Heart left ventricle (tissue), 16 donors: ENCODE results near the gene MOSPD3. TPM values are rescaled to one million over a fixed set of nuclear protein-coding genes. Genes with fewer than 3 reads are reported as not detected.

Source experiments
- ATAC-seq, 4 donors: fragments of 200-7000 bp; cut with Tn5 transposase; one replicate each; pipeline ENCODE4 v1.9.1; 2020 to 2022; ENCODE audit warnings: moderate library complexity in 4 of 4, mild to moderate bottlenecking in 3 of 4, moderate number of reproducible peaks in 1 of 4
- DNase-seq, 5 donors: peaks; one replicate each; pipeline ENCODE4 v3.0.0-alpha.2; 2020
- H3K27ac ChIP-seq, 12 donors: fragments of 200-600 bp; sonication (generic) in 4 of 12; one replicate each; pipeline versions ENCODE4 v1.5.0 to v1.8.0; 2016 to 2022; ENCODE audit warnings: mild to moderate bottlenecking in 2 of 12
- H3K27me3 ChIP-seq, 9 donors: fragments of 200-600 bp; sonication (generic) in 2 of 9; one replicate each; pipeline versions ENCODE4 v1.5.1 to v1.8.0; 2016 to 2022; ENCODE audit warnings: mild to moderate bottlenecking in 3 of 9
- H3K36me3 ChIP-seq, 9 donors: fragments of 200-600 bp; sonication (generic) in 2 of 9; one replicate each; pipeline versions ENCODE4 v1.5.0 to v1.8.0; 2018 to 2022; ENCODE audit warnings: mild to moderate bottlenecking in 2 of 9
- H3K4me1 ChIP-seq, 12 donors: fragments of 200-600 bp; sonication (generic) in 4 of 12; one replicate each; pipeline versions ENCODE4 v1.5.0 to v1.8.0; 2016 to 2022; ENCODE audit warnings: mild to moderate bottlenecking in 3 of 12
- H3K4me3 ChIP-seq, 12 donors: fragments of 200-600 bp; sonication (generic) in 4 of 12; one replicate each; pipeline versions ENCODE4 v1.5.0 to v1.8.0; 2017 to 2022; ENCODE audit warnings: mild to moderate bottlenecking in 9 of 12, moderate library complexity in 4 of 12
- H3K9me3 ChIP-seq, 12 donors: fragments of 200-600 bp; sonication (generic) in 4 of 12; one replicate each; pipeline versions ENCODE4 v1.5.0 to v1.8.0; 2016 to 2022; ENCODE audit warnings: mild to moderate bottlenecking in 1 of 12
- POLR2A ChIP-seq, 2 donors: fragments of 450-650 bp; IDR thresholded peaks; one replicate each; pipeline ENCODE4 v1.6.1; 2017; ENCODE audit warnings: antibody characterized with exemption in 2 of 2, mild to moderate bottlenecking in 2 of 2, moderate library complexity in 2 of 2
- WGBS, 4 donors: extraction: QIAGEN DNeasy Blood & Tissue Kit in 2 of 4; methylation state at CpG; one replicate each; pipeline versions ENCODE4 v1.1.5 to v1.1.7; 2013 to 2018; 5-methylcytosine and 5-hydroxymethylcytosine counted together
- intact Hi-C, 10 donors: fragments of 100-400 bp; cut with DNase I; formaldehyde crosslinking; loops; one replicate each; pipeline versions ENCODE4 v1.11.1 to v1.14.2; 2022
- polyA plus RNA-seq, 2 donors: library from polyadenylated mRNA; stranded (reverse); fragments of 200-250 nt; gene quantifications; one replicate each; pipeline ENCODE4 v1.2.3, GENCODE V29; 2013
- total RNA-seq, 9 donors: library from RNA; depleted of rRNA in 2 of 9; stranded (reverse); fragments of >200 nt in 2 of 9; fragmentation: NEBNext Ultra II Directional in 3 of 9; extraction: Animal tissue kit (Norgen Biotek cat#: 25700) in 3 of 9; gene quantifications; one replicate each; pipeline versions ENCODE4 v1.1.0 to v1.2.4, GENCODE V29; 2016 to 2023
- TF ChIP-seq, protein P1 (sequence below), 12 donors: fragments of 200-600 bp; sonication (generic) in 4 of 12; IDR thresholded peaks; one replicate each; pipeline versions ENCODE4 v1.5.0 to v1.8.0; 2018 to 2022; ENCODE audit warnings: antibody characterized with exemption in 12 of 12, mild to moderate bottlenecking in 5 of 12
- donor health status: ischemic (EF 13 %, LVEDD 7.1; RV severe dilation, severe dysfunction).
- donor health status: healthy with polysubstance abuse.
- donor health status: DM: no; HTN: yes; CAD: no.
- donor health status: DM: no; HTN: no; CAD: no.
- donor health status: ischemic (EF 25% LVEDD 6.9; RV normal size, moderate dysfunction).
- donor health status: ischemic (EF 25% LVEDD 5.7; RV mildly dilated, moderate dysfunction).
- donor health status: healthy.
- donor health status: DM: yes; HTN: yes; CAD: no.
- donor health status: ischemic (EF 35%, LVEDD 5.7; RV mildly dilated, moderate dysfunction).
- donor health status: nonischemic (EF 11% LVEDD 7.7; RV severe dilation, severe dysfunction).
- donor health status: DM: yes; HTN: yes; CAD: no.
- donor health status: PGD.
- donor health status: ischemic (EF 29% LVEDD 5.4; RV normal size, mild dysfunction).
- donor health status: nonischemic (EF 23%, LVEDD 6.1; RV moderate dilation, normal function).

The MOSPD3 gene
- total and polyA plus RNA-seq, 11 donors: 6.7 to 13.8 (median 10.4) TPM

DNA sequence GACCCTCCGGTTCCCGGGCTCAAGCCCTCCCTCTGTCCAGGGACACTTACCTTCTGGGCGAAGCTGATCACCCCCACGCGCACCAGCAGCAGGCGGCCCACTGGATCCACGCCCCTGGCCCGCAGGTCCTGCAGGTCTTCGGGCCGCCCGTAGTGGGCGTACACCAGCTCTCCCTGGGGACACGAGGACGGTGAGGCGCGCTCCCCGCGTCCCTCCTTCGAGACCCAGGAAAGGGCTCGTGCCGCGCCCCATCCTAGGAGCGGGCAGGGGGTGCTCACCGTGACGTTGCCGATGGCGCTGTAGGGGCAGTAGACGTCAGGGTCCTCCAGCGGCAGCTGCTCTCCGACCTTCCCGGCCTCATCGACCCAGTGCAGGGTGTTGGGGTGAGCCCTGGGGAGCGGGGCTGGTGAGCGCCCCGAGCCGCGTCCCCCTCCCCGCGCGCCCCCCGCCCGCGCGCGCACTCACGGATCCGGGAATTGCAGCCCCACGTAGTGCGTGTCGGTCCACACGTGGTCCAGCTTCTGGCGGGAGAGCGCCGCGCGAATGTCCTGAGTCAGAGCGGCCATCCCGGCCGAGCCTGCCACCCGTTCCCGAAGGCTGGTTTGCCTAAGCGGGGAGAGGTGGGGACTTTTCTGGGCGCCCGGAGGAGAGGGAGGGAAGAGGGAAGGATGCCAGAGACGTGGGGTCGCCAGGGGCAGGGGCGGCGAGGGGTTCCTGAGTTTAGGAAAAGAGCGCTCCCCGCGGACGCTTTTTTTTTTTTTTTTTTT, 20.8 kb downstream of the MOSPD3 start:
- 1 to 4% (median 2%) methylated on average over 23 to 72 of the region's 72 CpGs for WGBS, 4 donors
- Histone ChIP-seq H3K27me3 (peaks cover 4 to 17% (median 12%) of the 10 kb centered on the region in 9 donors), H3K27ac (no peak overlapping the region), H3K4me3 (peak overlapping the region; percentile 22 to 67 (median 49)), H3K9me3 (no peaks in the 10 kb centered on the region), H3K4me1 (peaks cover 0 to 13% (median 9%) of the 10 kb centered on the region in 12 donors), H3K36me3 (no peaks in the 10 kb centered on the region)
- ATAC-seq (peak in 3 of 4 donors; percentile 53 to 70 (median 60)), DNase-seq (peak; percentile 27 to 72 (median 39))
- TF ChIP-seq, protein P1, sequence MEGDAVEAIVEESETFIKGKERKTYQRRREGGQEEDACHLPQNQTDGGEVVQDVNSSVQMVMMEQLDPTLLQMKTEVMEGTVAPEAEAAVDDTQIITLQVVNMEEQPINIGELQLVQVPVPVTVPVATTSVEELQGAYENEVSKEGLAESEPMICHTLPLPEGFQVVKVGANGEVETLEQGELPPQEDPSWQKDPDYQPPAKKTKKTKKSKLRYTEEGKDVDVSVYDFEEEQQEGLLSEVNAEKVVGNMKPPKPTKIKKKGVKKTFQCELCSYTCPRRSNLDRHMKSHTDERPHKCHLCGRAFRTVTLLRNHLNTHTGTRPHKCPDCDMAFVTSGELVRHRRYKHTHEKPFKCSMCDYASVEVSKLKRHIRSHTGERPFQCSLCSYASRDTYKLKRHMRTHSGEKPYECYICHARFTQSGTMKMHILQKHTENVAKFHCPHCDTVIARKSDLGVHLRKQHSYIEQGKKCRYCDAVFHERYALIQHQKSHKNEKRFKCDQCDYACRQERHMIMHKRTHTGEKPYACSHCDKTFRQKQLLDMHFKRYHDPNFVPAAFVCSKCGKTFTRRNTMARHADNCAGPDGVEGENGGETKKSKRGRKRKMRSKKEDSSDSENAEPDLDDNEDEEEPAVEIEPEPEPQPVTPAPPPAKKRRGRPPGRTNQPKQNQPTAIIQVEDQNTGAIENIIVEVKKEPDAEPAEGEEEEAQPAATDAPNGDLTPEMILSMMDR (IDR thresholded peaks at IDR 0.05): peak in 6 of 12 donors; percentile 6 to 43 (median 26)
- TF ChIP-seq POLR2A (IDR thresholded peaks at IDR 0.05): no peak
- intact Hi-C loops: no loop called here

DNA sequence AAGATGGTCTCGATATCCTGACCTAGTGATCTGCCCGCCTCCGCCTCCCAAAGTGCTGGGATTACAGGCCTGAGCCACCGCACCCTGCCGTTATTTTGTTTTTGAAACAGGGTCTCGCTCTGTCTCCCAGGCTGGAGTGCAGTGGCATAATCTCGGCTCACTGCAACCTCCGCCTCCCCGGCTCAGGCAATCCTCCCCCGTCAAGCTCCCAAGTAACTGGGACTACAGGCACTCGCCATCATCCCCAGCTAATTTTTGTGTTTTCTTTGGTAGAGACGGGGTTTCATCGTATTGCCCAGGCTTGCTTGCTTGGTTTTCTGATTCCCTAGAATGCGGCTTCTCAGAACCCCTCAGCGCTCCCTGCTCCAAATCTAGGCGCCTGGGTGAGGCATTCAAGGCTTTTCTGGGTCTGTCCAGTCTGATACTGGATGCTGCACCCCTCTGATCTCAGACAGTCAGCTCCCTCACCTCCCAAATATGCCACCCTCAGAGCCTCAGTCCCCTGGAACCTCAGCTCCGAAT, 27.7 kb downstream of the MOSPD3 start:
- H3K4me3 ChIP-seq: no peak overlapping the region
- no peak overlapping the region for H3K27ac ChIP-seq
- H3K4me1 ChIP-seq: no peaks in the 10 kb centered on the region
- no peak for TF ChIP-seq POLR2A (IDR thresholded peaks at IDR 0.05)
- TF ChIP-seq, protein P1 (IDR thresholded peaks at IDR 0.05): no peak
- 71 to 78% (median 75%) methylated on average over 17 of the region's 17 CpGs for WGBS, 4 donors
- DNase-seq: no peak
- peaks cover 0 to 32% (median 5%) of the 10 kb centered on the region in 9 donors for H3K27me3 ChIP-seq
- no peaks in the 10 kb centered on the region for H3K9me3 ChIP-seq
- H3K36me3 ChIP-seq: no peaks in the 10 kb centered on the region
- intact Hi-C loops: loop anchor here in 1 of 10 donors (5.0 kb wide), 1 partner anchor 412 kb away; no protein-coding TSS in a partner anchor
- ATAC-seq: no peak

DNA sequence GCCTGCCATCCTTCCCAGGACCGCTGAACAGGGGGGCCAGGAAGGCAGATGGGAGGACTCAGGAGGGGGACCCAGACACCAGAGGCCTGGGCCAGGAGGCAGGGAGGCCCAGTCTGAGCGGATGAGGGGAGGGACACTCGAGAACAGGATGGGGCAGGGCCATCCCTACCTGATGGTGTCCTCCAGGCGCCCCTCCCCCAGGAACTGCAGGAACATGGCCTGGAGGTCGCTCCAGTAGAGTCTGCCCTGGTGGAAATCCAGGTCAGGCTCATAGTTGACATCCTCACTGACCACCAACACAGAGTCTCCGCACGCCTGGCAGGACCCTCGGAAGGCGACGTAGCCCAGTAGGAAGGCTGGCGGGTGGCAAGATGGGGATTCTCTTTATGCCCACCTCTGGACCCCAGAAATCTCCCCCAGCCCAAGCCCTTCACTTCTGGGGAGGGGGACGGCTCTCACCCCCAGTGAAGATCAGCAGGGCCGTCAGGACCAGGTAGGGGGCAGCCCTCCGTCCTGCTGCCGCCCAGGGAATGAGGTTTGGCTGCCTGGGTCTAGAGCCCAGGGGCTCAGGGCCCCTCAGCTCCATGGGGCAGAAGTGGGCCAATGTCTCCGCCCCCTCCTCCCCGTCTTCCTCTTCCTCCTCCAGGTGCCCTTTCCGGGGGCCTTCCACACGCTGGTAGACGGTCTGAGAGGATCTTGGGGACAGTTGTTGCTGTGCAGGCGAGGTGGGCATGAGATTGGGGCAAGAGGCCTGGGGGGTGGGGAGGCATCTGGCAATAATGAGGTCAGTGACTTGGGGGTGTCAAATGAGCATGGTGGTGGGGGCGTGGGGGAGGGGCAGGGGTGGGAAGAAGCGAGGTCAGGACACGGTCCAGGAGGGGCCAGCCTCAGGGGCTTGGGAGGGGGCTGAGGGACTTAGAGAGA, 28.4 kb downstream of the MOSPD3 start:
- TF ChIP-seq, protein P1 (IDR thresholded peaks at IDR 0.05): no peak
- no peak for TF ChIP-seq POLR2A (IDR thresholded peaks at IDR 0.05)
- no peak overlapping the region for H3K27ac ChIP-seq
- intact Hi-C loops: loop anchor here in 1 of 10 donors (5.0 kb wide), 1 partner anchor 412 kb away; no protein-coding TSS in a partner anchor
- no peak overlapping the region for H3K4me3 ChIP-seq
- no peaks in the 10 kb centered on the region for H3K4me1 ChIP-seq
- H3K36me3 ChIP-seq: no peaks in the 10 kb centered on the region
- H3K9me3 ChIP-seq: no peaks in the 10 kb centered on the region
- ATAC-seq (peak in 1 of 4 donors; percentile 21), DNase-seq (no peak)
- 69 to 70% (median 70%) methylated on average over 18 to 24 of the region's 24 CpGs for WGBS, 4 donors
- H3K27me3 ChIP-seq: peaks cover 0 to 36% (median 5%) of the 10 kb centered on the region in 9 donors
